ENCODE data around the gene ALG5. TPM values are rescaled to one million over a fixed set of nuclear protein-coding genes. Genes with fewer than 3 reads are reported as not detected.

The ALG5 gene
- total RNA-seq, 1 experiment from 2014 or later, result 27.0 TPM

DNA sequence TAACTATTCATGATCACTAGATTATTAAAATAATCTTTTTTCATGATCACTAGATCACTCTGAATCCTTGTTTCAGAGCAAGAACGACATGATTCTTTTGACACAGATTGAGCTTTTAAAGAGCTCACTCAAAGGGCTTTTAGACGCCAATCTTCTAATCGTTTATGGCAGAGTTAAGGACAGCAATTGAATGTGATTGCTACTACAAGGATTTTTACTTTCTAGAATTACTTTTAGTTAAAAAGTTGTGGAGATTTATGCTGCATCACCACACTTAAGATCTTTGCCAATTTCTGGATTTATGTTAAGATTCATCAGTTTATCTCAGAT lies 2.7 kb upstream of the ALG5 start:
- H3K56ac ChIP-seq (ENCODE audit: insufficient read length, low read depth, low read length), result no peak overlapping the region
- H3K27ac ChIP-seq (ENCODE audit: insufficient read length, low read depth, low read length), result no peak overlapping the region
- peak overlapping the region; percentile 100 for H3K4me3 Mint-ChIP-seq
- DNase-seq, result no peak
- H2BK12ac ChIP-seq (ENCODE audit: insufficient read length, low read depth, low read length), result no peak overlapping the region
- no peak overlapping the region for H2BK15ac ChIP-seq (ENCODE audit: low read depth, low read length)
- no peaks in the 10 kb centered on the region; the same call in 1 of the 2 replicates for H3K27me3 Mint-ChIP-seq (ENCODE audit: low read depth)
- peaks cover 7% of the 10 kb centered on the region; the same call in 1 of the 2 replicates for H3K79me2 ChIP-seq (ENCODE audit: insufficient read depth, low read length)
- H2AFZ ChIP-seq (ENCODE audit: low read length), result no peak overlapping the region
- no peaks in the 10 kb centered on the region for H3K79me1 ChIP-seq (ENCODE audit: insufficient read depth, low read depth, low read length, poor library complexity, severe bottlenecking)
- H3K9ac ChIP-seq (ENCODE audit: extremely low read depth, insufficient read length, low read length), result no peak overlapping the region
- H3K4ac ChIP-seq (ENCODE audit: low read depth, low read length), result no peak overlapping the region
- WGBS (ENCODE audit: extremely low coverage, insufficient read length, low lambda C conversion rate), result no CpG with 5 or more reads among the region's 3 CpGs
- H3K4me1 Mint-ChIP-seq, result peaks cover 10 to 19% of the 10 kb centered on the region in 2 experiments
- peaks cover 19 to 45% (median 39%) of the 10 kb centered on the region in 3 experiments for H3K36me3 Mint-ChIP-seq (ENCODE audit: insufficient read depth in 1 of 3, low read depth in 3 of 3)
- H2BK20ac ChIP-seq (ENCODE audit: low read depth, low read length, poor library complexity, severe bottlenecking), result no peak overlapping the region
- no peak overlapping the region for H3K14ac ChIP-seq (ENCODE audit: insufficient read depth, low read length)
- peak overlapping the region in 1 of 3 experiments; percentile 100; a peak in 1 of 7 replicates for H3K27ac Mint-ChIP-seq
- no peak overlapping the region for H2BK120ac ChIP-seq (ENCODE audit: low read depth, low read length, poor library complexity, severe bottlenecking)
- H3K18ac ChIP-seq (ENCODE audit: insufficient read length, low read depth, low read length), result no peak overlapping the region
- peaks cover 3% of the 10 kb centered on the region for H3K23me2 ChIP-seq (ENCODE audit: insufficient read length, low read depth, low read length, poor library complexity, severe bottlenecking)
- H2BK5ac ChIP-seq (ENCODE audit: insufficient read length, low read length), result no peak overlapping the region
- H3K9me3 ChIP-seq (ENCODE audit: control insufficient read depth, low read depth, low read length), result no peaks in the 10 kb centered on the region
- no peaks in the 10 kb centered on the region for H3K4me1 ChIP-seq (ENCODE audit: insufficient read depth, low read length)
- TF ChIP-seq, protein P1, sequence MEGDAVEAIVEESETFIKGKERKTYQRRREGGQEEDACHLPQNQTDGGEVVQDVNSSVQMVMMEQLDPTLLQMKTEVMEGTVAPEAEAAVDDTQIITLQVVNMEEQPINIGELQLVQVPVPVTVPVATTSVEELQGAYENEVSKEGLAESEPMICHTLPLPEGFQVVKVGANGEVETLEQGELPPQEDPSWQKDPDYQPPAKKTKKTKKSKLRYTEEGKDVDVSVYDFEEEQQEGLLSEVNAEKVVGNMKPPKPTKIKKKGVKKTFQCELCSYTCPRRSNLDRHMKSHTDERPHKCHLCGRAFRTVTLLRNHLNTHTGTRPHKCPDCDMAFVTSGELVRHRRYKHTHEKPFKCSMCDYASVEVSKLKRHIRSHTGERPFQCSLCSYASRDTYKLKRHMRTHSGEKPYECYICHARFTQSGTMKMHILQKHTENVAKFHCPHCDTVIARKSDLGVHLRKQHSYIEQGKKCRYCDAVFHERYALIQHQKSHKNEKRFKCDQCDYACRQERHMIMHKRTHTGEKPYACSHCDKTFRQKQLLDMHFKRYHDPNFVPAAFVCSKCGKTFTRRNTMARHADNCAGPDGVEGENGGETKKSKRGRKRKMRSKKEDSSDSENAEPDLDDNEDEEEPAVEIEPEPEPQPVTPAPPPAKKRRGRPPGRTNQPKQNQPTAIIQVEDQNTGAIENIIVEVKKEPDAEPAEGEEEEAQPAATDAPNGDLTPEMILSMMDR (conservative IDR thresholded peaks at IDR 0.05), result no peak
- H4K5ac ChIP-seq (ENCODE audit: insufficient read length, low read depth, low read length), result no peak overlapping the region
- no peaks in the 10 kb centered on the region; a peak in 1 of 5 replicates for H3K9me3 Mint-ChIP-seq
- no peak overlapping the region for H2AK5ac ChIP-seq (ENCODE audit: insufficient read length, low read length)
- H4K8ac ChIP-seq (replicated peaks; ENCODE audit: insufficient read length, low read depth, low read length), result no peak overlapping the region
- no peak overlapping the region for H3T11ph ChIP-seq (ENCODE audit: low read length)
- no peak overlapping the region for H3K23ac ChIP-seq (ENCODE audit: insufficient read length, low read depth, low read length)
- no peak overlapping the region for H4K91ac ChIP-seq (ENCODE audit: insufficient read length, low read depth, low read length)
- H4K20me1 ChIP-seq (ENCODE audit: control insufficient read depth, insufficient read depth, insufficient read length), result no peaks in the 10 kb centered on the region
- H3K4me2 ChIP-seq (ENCODE audit: insufficient read depth, insufficient read length, low read length), result peak overlapping the region; percentile 86
- no peaks in the 10 kb centered on the region for H3K27me3 ChIP-seq (ENCODE audit: insufficient read depth, low read length)
